NB4 (cell line): ENCODE results near the gene MRFAP1.

Experiments used
- DNase-seq: peaks from one replicate; pipeline ENCODE4 v3.0.0; 2010; ENCODE audit warnings: low read depth
- H3K4me3 ChIP-seq: one replicate; pipeline ENCODE4 v1.5.1; 2011; ENCODE audit warnings: mild to moderate bottlenecking, low read depth, low read length, moderate library complexity
- MAX ChIP-seq: IDR thresholded peaks from 2 replicates; pipeline ENCODE4 v1.6.1; 2011; ENCODE audit warnings: low read depth, low read length
- MYC ChIP-seq: IDR thresholded peaks from 2 replicates; pipeline ENCODE4 v1.6.1; 2011; ENCODE audit warnings: low read depth, low read length
- POLR2A ChIP-seq: IDR thresholded peaks from 2 replicates; pipeline ENCODE4 v1.6.1; 2011; ENCODE audit warnings: mild to moderate bottlenecking; ENCODE audit not compliant: insufficient read length; ENCODE audit errors: extremely low read depth
- TF ChIP-seq, protein P1 (sequence below): IDR thresholded peaks from one replicate; pipeline ENCODE4 v1.5.1; 2012; ENCODE audit warnings: low read depth, low read length

MRFAP1 gene

GRCh38 chr4:6689506-6689960, 49.0 kb downstream of the MRFAP1 start:
- TF ChIP-seq MAX (no peak), POLR2A (no peak), MYC (no peak)
- TF ChIP-seq, protein P1, sequence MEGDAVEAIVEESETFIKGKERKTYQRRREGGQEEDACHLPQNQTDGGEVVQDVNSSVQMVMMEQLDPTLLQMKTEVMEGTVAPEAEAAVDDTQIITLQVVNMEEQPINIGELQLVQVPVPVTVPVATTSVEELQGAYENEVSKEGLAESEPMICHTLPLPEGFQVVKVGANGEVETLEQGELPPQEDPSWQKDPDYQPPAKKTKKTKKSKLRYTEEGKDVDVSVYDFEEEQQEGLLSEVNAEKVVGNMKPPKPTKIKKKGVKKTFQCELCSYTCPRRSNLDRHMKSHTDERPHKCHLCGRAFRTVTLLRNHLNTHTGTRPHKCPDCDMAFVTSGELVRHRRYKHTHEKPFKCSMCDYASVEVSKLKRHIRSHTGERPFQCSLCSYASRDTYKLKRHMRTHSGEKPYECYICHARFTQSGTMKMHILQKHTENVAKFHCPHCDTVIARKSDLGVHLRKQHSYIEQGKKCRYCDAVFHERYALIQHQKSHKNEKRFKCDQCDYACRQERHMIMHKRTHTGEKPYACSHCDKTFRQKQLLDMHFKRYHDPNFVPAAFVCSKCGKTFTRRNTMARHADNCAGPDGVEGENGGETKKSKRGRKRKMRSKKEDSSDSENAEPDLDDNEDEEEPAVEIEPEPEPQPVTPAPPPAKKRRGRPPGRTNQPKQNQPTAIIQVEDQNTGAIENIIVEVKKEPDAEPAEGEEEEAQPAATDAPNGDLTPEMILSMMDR = no peak
- peak; percentile 45 for DNase-seq
- peak overlapping the region; percentile 32 for H3K4me3 ChIP-seq
